ENCODE results near the gene LIFR.

- no peak for TF ChIP-seq CTCF (IDR thresholded peaks at IDR 0.05 in 8 of 11, conservative IDR thresholded peaks at IDR 0.05 in 3 of 11)
- no peak for TF ChIP-seq POLR2AphosphoS5 (IDR thresholded peaks at IDR 0.05)
Measured at GRCh38 chr5:38557308-38557710, 863 bp upstream of the LIFR start.
